SIG-M5 treated with dmso at 0.1 percent for 504 hours (cell line): ENCODE measurements around the gene CNOT8.
"Not testable (repeated sequence)": the region's sequence is repeated elsewhere in the genome, so short reads cannot be mapped to it uniquely, and the experiment has no call there.

Experiments used
- DNase-seq: peaks from one replicate; lab custom pipeline; 2025; ENCODE audit not compliant: unreplicated experiment; lab: John Stamatoyannopoulos, UW

The CNOT8 gene

GRCh38 chr5:154834053-154834452 lies 24.4 kb upstream of the CNOT8 start:
- DNase-seq, result no peak

- not testable (repeated sequence) for DNase-seq
These were observed 22.8 kb upstream of the CNOT8 start for GRCh38 chr5:154835701-154836052.

DNA sequence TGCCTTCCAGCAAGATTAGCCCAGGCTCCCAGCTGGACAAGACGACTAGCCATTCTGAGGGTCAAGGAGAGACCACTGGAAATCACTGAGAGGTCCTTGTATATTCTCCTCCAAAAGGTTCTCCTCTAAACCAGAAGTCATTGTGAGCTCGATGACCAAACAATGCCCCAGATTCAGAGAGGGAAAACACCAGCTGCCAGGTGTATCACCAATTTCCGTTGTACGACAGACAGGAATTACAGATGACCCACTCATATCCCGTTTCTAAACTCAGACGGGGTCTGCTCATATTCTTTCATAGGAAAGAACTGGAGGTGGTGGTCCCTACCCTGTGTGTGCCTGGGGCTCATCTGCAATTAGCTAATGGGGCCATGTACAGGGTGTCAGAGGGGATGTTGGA lies 22.2 kb upstream of the CNOT8 start:
- DNase-seq, result no peak

DNA sequence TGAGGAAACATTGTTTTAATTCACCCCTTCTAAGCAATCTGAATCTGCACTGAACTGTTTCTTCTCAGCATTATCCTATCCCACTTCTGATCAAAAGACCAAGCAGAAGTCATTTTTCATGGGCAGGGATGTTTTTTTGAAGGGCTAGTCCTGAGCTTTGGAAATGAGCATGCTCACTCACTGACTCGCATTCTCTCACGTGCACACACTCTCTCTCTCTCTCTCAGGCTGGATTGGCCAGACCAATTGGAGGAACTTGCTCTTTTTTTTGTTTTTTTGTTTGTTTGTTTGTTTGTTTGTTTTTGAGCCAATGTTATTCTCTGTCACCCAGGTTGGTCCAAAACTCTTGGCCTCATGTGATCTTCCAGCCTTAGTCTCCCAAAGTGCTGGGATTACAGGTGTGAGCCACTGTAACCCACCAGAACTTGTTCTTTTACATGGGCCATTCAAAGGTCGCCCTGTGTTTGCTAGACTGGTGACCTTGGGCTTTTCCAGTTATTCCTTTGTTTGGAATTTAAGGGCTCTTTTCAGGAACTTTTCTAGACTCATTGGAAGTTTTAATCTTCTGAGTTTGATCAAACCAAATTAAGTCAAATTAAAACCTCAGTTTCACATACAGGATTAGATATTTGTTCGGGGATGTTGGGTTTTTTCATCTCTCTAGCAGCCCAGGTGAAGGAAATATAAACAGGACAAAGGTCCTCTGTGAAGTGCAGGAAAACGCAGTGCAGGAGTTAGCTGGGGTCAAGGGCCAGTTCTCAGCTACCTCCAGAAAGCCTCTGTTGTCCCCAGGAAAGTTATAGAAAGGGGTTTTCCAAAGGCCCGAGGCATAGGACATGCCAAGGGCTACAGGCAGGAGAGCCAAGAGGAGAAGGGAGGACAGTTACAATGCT lies 21.2 kb upstream of the CNOT8 start:
- no peak for DNase-seq

DNA sequence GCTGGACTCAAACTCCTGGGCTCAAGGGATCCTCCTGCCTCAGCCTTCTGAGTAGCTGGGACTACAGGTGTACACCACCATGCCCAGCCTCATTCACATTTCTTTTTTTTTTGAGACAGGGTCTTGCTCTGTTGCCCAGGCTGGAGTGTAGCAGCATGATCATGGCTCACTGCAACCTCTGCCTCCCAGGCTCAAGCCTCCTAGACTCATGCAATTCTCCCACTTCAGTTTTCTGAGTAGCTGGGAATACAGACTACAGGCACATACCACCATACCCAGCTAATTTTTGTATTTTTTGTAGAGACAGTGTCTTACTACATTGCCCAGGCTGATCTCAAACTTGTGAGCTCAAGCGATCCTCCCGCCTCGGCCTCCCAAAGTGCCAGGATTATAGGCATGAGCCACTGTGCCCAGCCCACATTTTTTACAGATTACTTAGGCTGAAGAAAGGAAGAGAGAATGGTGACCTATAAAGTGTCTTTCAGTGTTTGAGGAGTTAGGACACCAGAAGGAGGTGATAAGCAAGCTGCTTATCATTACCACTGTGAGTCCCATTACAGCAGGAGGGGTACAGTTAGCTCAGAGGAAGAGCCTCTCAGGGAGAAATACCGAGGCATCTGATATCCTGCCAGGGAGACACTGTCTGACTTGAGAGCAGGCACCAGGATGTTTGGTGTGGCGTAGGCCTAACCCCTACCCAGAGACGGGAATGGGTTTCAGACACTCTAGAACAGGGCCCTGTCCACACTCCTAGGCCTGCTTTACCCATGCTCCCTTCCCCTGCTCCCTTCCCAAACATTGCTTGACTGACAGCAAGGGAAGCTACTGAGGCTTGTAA lies 17.8 kb upstream of the CNOT8 start:
- DNase-seq, result no peak

GRCh38 chr5:154841273-154841661 lies 17.2 kb upstream of the CNOT8 start:
- DNase-seq, result no peak

DNA sequence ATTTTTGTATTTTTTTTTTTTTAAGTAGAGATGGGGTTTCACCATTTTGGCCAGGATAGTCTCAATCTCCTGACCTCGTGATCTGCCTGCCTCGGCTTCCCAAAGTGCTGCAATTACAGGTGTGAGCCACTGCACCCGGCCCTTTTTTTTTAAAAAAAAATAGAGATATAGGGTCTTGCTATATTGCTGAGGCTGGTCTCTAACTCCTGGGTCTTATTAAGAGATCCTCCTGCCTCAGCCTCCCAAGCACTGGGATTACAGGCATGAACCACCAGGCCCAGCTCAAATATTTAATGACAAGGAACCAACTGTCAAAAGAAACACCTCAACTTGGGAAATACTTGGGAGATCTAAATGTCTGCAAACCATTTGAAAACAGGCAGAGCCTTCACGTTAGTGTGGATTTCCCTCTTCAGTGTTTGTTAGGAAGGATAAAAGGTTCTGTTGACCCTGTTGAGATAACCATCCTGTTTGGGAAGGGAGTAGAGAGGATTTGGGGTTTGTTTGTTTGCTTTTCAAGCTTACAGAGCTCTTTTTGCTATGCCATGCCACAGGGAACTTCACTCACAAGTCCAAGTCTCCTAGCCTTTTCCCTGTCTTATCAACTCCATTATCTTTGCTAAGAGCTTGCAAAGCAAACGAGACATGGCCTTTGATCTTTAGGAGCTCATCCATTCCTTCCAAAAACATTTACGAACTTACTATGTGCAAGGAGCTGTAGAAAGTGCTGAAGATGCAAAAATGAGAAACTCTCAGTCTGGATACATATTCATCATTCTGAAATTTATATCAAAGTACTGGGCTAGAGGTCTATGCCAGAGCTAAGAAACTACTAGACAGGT lies 15.5 kb upstream of the CNOT8 start:
- no peak for DNase-seq

DNA sequence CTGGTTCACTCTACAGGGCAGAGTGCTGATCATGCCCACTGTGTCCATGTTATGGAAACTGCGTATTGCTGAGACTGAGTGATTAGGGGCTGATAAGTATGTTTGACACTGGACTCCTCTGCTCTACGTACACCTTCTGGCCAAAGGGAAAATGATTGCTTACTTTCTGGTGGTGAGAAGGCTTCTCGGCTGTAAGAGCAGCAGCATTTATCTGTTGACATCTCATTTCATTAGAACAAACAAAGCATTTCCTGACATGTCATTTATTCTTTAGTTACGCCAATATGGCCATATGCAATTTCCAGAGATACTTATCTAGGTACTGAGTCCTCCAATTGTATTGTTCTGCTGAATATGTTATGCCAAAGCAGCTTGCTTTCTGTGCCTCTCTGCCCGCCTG lies 13.6 kb upstream of the CNOT8 start:
- peak; percentile 26 for DNase-seq

DNA sequence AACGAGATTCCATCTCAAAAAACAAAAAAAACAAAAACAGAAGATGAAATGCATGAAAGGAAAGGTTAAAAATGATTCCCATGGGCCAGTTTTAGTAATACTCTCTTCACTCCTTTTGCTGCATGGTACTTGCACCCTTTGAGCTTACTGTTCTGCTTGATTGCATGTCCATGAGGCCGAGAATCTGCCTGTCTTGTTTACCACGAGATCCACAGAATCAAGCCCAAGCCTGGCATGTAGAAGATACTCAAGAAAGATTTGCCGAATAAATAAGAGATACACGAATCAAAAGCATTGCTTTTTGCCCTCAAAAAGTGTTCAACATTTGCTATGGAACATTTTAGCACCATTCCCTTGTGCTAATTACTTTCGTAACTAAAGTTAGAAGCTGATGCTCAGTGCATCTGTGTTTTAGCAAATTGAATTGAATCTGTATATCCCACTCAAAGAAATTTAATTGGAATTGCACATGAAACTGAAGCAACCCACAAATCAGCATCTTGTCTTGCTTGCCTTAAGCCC lies 9.1 kb upstream of the CNOT8 start:
- DNase-seq, result no peak

DNA sequence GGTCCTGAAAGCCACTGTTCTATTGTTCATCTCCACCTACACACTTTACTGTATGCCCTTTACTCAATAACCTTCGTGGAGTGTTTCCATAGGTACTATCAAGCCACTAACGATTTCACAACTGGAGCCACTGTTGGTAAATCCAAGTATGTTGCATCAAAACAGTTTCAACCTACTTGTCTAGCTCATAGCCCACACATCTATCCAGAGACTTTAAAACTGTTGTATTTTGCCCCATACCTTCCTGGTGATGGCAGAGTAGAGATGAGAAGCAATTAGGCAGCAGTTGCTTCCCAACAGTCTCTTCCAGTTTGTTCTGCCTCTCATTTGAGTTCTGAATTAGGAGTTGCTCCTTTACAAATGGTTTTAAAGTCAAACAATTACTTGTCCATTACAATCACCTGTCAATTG lies 8.6 kb upstream of the CNOT8 start:
- peak; percentile 48 for DNase-seq

GRCh38 chr5:154850255-154851062 lies 8.0 kb upstream of the CNOT8 start, which contains the start of gene FAXDC2:
FAXDC2 (minus strand) TSS chr5:154850603; CDS start chr5:154838178, 12,425 bp downstream.
- DNase-seq, result no peak

- no peak for DNase-seq
These were observed 7.1 kb upstream of the CNOT8 start for GRCh38 chr5:154851351-154851750.

GRCh38 chr5:154857530-154858296 lies 714 bp upstream of the CNOT8 start:
- peak; percentile 96 for DNase-seq

- peak; percentile 94 for DNase-seq
These were observed 795 bp downstream of the CNOT8 start for GRCh38 chr5:154858972-154859871.

DNA sequence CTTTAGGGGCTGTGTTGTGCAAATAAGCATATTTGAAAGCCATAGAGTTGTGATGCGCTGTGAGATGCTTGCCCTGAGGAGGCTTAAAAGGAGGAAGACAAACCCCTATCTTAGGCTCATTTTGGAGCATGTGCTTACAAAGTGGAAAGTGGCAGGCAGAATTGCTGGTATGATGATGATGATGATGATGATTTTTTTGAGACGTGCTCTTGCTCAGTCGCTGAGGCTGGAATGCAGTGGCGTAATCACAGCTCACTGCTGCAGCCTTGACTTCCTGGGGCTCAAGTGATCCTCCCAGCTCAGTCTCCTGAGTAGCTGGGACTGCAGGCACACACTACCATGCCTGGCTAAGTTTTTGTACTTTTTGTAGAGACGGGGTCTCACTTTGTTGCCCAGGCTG lies 1.7 kb downstream of the CNOT8 start:
- DNase-seq, result peak; percentile 84

GRCh38 chr5:154860765-154861164 lies 2.3 kb downstream of the CNOT8 start:
- peak; percentile 68 for DNase-seq

- no peak for DNase-seq
These were observed 3.5 kb downstream of the CNOT8 start for GRCh38 chr5:154861946-154862345.

DNA sequence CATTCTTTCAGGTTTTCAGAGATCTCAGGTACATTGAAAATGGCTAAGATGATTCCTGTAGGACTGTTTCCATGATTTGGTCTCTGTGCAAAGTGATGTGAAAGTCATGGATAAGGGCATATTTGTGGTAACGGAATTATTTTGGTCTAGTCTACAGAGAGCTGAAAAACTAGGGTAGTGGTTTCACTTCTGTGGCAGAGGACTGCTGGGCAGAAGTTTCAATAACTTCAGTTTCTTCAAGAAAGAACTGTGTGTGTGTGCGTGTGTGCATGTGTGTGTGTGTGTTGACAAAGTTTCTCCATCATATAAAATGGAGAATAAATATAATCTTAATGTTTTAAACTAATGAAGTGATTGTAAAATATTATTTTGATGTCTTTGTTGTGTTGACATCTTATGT lies 4.3 kb downstream of the CNOT8 start:
- peak; percentile 72 for DNase-seq
